ENCODE results near the gene ACOT7.
"Not testable (repeated sequence)": the region's sequence is repeated elsewhere in the genome, so short reads cannot be mapped to it uniquely, and the experiment has no call there.

The ACOT7 gene

DNA sequence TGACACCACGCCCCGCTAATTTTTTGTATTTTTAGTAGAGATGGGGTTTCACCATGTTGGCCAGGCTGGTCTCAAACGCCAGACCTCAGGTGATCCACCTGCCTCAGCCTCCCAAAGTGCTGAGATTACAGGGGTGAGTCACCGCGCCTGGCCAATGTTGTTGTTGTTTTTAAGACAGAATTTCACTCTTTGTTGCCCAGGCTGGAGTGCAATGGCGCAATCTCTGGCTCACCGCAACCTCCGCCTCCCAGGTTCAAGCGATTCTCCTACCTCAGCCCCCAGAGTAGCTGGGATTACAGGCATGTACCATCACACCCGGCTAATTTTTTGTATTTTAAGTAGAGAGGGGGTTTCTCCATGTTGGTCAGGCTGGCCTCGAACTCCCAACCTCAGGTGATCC, 173.9 kb downstream of the ACOT7 start:
- not testable (repeated sequence) for DNase-seq

- no peak for DNase-seq
Measured at GRCh38 chr1:6218375-6219164, 175.0 kb downstream of the ACOT7 start.
